ENCODE results near the gene HUS1.

HUS1 gene

DNA sequence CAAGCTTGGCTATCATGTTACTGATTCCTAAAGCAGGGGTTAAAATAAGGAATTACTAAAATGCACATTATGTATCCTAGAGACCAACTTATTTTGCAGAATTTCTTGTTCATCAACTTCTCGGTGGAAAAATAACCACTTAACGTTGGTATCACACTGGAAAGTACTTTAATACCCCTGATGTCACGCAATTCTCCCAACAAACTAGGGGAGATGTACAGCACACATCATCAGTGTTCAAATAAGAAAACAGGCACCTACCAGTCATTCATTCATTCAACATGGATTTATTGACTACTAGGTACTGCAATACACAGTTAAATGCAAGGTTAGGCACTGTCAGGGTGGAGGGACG, 648 bp downstream of the HUS1 start:
- DNase-seq, result no peak

GRCh38 chr7:47973739-47974138, 5.7 kb downstream of the HUS1 start:
- no peak for DNase-seq

GRCh38 chr7:47970761-47971160, 8.7 kb downstream of the HUS1 start:
- no peak for DNase-seq

DNA sequence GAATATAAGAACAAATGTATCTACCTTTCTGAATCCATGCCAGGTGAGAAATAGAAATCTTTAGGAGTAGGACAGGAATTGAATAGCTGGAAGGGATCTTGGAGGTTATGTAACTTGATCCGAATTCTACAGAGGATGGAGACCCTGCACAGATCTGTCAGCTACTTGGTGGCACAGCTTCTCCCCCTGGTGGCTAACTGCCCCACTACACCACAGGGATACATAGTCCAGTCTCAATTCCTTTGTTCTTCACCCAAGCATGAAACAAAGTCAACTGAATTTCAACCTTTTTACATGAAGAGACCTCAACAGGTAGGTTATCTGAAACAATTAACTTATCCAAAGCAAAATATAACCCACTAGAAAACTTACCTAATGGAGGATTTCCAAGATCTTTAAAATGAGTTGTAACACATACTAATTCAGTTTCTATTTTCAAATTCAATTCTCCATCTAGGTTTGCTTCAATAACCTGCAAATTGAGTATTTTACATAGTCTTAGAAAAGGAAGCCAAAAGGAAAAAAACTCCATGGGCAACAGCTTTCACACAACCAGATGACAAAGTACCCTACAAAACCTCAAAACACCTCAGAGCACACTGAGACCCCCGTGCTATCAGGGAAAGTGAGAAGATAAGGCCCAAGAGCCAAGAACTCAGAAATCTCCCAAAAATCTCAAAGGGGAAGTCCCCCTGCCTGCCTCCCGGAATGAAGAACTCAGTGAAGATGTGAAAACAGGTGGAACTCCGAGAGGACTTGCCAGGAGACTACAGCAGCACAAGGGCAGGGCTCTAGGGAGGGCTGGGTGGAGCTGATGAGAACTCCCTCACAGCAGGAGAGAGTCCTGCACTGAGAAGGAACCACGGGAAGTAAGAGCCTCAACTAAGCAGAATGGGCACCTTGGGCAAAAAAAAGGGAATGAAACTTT, 10.3 kb downstream of the HUS1 start:
- DNase-seq, result peak; percentile 55

- DNase-seq, result no peak
Observed at GRCh38 chr7:47967708-47968107, 11.7 kb downstream of the HUS1 start.

GRCh38 chr7:47967123-47967522, 12.3 kb downstream of the HUS1 start:
- no peak for DNase-seq

DNA sequence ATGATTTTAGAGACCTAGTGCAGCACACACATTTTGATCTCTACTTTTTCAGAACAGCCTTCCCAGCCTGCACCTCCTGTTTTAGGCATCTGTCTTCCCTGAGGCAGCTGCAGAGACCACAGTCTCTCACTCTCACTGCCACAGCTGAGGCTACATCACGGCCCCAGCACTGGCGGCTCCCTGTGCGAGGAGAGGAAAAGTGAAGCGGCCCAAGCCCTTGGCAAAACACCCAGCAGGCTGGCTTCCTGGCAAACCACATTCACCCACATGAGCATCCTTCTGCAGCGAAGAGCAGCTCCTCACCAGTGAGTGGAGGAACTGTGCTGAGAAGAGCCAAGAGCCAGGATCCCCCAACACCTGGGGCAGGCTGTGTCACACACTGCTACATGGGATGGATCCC, 14.0 kb downstream of the HUS1 start:
- no peak for DNase-seq

GRCh38 chr7:47962262-47962661, 17.2 kb downstream of the HUS1 start:
- DNase-seq, result no peak

DNA sequence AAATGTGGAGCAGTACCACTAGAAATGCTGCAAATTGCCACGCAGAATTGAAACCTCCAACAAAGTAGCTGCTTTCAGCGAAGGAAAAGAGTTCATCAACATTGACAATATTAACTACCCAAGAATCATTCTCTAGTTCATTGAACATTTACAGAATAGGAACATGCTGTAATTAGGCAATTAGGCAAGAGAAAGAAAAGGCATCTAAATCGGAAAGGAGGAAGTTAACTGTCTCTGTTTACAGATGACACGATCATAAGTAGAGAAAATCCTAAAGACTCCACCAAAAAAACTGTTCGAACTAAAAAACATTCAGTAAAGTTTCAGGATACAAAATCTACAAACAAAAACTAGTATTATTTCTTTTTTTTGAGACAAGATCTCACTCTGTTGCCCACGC, 22.3 kb downstream of the HUS1 start:
- no peak for DNase-seq

- DNase-seq, result no peak
Observed at GRCh38 chr7:47956220-47956619, 23.2 kb downstream of the HUS1 start.

DNA sequence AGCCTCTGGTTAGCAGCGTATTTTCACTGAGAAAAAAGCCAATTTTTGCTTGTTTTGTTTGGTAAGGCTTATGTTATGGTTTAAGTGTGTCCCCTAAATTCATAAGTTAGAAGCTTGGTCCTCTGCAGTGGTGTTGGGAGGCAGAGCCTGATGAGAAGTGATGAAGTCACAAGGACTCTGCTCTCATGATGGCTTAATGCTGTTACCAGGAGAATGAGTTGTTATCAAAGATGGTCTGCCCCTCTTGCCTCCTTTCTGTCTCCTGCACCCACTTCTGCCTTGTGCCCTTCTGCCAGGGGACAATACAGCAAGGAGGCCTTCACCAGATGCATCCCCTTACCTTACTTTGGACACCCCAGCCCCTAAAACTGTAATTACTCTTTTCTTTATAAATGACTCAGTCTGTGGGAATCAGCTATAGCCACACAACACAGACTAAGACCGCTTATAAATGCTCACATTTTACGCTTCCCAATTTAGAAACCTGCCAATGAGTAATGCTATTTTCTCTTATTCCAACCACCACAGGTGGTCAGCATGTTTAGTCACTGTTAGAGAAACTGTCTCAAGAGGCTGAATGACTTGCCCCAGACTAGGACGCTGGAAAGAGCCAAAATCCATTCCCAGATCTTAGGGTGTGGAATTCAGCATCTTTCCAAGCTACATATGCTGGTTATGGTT, 25.0 kb downstream of the HUS1 start:
- DNase-seq, result no peak

DNA sequence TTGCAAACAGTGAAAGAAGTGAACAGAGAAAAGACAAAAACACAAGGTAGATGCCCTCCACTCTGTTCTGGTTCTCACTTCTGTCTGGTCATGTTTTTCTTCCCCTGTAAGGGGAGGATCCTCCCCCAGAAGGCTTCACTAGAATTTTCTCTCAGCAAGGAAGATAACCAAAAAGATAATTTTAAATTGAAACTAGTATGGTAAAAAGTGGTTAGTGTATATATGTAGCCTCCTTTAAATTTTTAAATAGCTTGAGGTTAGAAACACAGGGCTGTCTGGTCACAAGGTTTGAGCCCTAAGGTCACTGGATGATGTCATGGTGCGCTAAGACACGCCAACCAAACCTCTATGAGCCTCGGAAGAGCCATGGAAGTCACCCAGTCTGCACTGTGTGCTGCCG, 25.6 kb downstream of the HUS1 start:
- DNase-seq, result no peak

DNA sequence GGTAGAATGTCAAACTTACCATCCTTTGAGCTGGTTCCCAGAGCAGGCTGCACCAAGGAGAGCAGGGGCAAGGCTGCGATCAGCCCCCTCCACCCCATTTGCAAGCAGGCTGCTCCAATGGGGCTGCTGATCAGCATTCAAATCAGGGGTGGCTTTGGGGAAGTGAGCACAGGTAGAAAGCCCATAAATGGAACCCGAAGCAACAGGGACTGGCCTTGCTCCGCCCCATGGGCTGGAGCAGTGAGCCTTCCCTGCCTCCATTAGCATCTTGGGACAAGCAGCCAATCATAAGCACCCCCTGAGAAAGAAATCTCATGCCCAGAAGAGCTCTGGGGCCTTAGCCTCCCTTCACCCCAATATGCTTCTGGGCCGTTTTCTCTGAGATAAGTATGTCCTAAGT, 27.2 kb downstream of the HUS1 start:
- DNase-seq, result no peak

DNA sequence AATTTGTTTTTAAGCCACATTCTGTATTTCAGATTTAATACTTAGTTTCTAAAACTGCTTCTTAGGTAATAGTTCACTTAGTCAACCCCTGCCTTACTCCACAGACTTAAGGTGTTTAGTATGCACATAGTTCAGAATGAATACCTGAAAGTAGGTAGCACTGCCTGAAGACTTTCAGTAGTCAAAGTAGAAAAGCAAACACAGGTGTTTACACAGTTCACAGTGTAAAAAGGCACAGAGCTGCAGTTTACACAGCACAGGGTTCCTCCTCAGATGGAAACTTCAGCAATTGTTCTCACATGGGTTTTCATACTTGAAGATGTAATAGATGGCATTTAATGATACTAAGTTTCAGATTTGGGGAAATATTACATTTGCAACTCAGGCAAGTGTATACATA, 28.0 kb downstream of the HUS1 start:
- no peak for DNase-seq

GRCh38 chr7:47950714-47951113, 28.7 kb downstream of the HUS1 start:
- DNase-seq, result no peak

DNA sequence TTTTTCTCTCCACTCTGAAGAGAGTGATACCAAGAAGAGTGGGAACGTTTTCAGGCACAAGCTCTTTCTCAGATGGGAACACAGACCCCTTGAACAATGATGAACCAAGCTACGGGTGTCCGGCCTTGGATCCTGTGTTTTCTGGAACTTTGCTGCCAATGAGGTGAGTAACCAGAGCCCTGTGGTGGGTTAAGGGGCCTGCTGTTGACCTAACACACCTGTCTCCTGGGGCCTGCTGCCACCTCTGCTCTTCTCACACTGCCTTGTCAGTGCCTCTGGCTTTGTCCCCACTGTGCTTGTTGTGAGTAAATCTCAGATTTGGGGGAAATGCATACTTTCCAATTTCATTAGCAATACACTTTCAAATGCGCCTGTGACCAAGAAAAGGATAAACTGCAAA, 29.7 kb downstream of the HUS1 start:
- DNase-seq, result no peak

GRCh38 chr7:47948141-47948790, 31.1 kb downstream of the HUS1 start, which contains the start of gene PKD1L1:
PKD1L1 (minus strand) TSS chr7:47948466; CDS start chr7:47948440, 26 bp downstream.
- DNase-seq, result no peak

DNA sequence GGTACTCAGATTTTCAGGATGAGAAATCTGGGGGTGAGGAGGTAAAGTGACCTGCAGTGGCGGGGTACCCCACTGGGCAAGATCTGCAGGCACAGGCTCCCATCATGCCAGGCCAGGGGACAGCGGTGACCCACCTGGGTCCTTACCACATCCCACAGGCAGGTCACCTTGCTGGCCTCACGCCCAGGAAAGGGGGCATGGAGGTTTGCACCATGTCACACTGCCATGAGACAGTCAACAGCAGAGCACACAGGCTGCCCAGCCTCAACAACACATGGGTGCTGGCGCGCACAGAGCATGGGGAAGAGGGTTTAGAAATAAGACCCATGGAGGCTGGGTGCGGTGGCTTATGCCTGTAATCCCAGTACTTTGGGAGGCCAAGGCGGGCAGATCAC, 32.1 kb downstream of the HUS1 start:
- no peak for DNase-seq

GRCh38 chr7:47946581-47947354, 32.6 kb downstream of the HUS1 start:
- DNase-seq, result no peak

DNA sequence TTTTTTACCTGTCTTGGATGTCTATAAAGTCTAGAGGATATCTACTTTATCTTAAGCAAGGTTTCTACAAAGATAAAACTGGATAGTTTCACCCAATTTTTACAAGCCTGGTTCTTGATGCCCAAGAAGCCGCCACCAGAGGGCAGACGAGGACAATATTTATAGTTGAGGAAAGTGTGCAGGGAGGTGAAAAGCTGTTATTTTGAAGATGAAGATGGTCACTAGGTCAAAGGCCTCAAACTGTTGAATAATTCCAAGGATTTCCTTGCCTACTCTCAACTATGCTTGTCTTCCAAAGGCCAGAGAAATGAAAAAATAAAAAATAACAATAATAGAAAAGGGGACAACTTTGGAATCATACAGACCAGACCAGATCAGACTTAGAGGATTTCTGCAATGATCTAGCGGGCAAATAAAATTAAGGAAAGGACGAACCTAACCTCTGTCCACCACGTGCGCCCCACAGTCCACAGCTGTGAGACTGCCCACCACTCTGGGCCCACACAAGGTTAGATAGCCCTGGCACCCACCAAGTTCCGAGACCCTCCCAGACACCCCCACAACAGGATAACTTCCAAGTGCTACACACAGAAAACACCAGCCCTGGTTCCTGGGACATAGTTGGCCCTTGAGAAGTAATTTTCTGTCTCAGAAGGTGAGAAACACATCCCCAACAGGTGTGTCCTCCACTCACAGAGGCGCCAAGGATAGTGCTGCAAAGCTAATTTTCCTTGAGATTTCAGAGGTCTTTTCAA, 34.0 kb downstream of the HUS1 start:
- DNase-seq, result peak; percentile 70

GRCh38 chr7:47944536-47945260, 34.7 kb downstream of the HUS1 start:
- DNase-seq, result no peak

Measured in CD4-positive, alpha-beta T cell treated with Interleukin-17A for 1 hour (primary cell).